Thyroid gland (tissue), 4 donors: Measurements from ENCODE around the gene TCF7.

Experiments used
- CTCF ChIP-seq, 6 experiments: fragments of 200-600 bp in 3 of 6; fragments of 450-650 bp in 3 of 6; sonication (generic) in 3 of 6; IDR thresholded peaks; one replicate each; pipeline ENCODE4 v1.5.1; 2016 to 2019; ENCODE audit warnings: antibody characterized with exemption in 6 of 6, mild to moderate bottlenecking in 2 of 6, inconsistent platforms in 1 of 6, moderate library complexity in 1 of 6
- POLR2A ChIP-seq, 2 donors: fragments of 450-650 bp; IDR thresholded peaks; one replicate each; pipeline ENCODE4 v1.6.1; 2017; ENCODE audit warnings: antibody characterized with exemption in 2 of 2, mild to moderate bottlenecking in 2 of 2, moderate library complexity in 1 of 2

- TF ChIP-seq CTCF (IDR thresholded peaks at IDR 0.05) (no peak), POLR2A (IDR thresholded peaks at IDR 0.05) (no peak)
These were observed 15.8 kb upstream of the TCF7 start for GRCh38 chr5:134098690-134099089.
